Measurements from ENCODE around the gene PIK3C2A.

DNA sequence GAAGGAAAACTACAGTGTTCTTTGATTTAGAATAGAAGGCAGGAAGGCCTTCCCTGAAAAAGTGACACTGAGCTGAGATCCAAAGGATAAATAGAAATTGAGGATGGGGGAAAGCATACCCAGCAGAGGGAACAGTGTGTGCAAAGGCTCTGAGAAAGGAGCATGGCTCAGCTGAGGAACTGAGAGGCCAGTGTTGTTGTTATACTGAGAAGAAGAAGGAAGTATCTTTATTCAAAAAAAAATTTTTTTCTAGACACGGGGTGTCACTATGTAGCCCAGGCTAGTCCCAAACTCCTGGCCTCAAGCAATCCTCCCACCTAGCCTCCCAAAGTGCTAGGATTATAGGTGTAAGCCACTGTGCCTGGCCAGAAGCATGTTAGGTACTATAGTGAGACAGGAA is 3.5 kb upstream of the PIK3C2A start:
- TF ChIP-seq POLR2A (IDR thresholded peaks at IDR 0.05), result no peak
- TF ChIP-seq, protein P1, sequence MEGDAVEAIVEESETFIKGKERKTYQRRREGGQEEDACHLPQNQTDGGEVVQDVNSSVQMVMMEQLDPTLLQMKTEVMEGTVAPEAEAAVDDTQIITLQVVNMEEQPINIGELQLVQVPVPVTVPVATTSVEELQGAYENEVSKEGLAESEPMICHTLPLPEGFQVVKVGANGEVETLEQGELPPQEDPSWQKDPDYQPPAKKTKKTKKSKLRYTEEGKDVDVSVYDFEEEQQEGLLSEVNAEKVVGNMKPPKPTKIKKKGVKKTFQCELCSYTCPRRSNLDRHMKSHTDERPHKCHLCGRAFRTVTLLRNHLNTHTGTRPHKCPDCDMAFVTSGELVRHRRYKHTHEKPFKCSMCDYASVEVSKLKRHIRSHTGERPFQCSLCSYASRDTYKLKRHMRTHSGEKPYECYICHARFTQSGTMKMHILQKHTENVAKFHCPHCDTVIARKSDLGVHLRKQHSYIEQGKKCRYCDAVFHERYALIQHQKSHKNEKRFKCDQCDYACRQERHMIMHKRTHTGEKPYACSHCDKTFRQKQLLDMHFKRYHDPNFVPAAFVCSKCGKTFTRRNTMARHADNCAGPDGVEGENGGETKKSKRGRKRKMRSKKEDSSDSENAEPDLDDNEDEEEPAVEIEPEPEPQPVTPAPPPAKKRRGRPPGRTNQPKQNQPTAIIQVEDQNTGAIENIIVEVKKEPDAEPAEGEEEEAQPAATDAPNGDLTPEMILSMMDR (IDR thresholded peaks at IDR 0.05 in 4 of 5, conservative IDR thresholded peaks at IDR 0.05 in 1 of 5), result no peak

Data from gastrocnemius medialis (tissue), 4 donors.